DMS79 (cell line): Measurements from ENCODE around the gene UMOD.
"Not testable (repeated sequence)": the region's sequence is repeated elsewhere in the genome, so short reads cannot be mapped to it uniquely, and the experiment has no call there.

Experiments used
- DNase-seq: peaks from one replicate; lab custom pipeline; 2025; lab: John Stamatoyannopoulos, UW

Gene UMOD

GRCh38 chr16:20320592-20320991 lies 31.9 kb downstream of the UMOD start:
- DNase-seq: no peak

GRCh38 chr16:20320178-20320577 lies 32.3 kb downstream of the UMOD start:
- DNase-seq: no peak

GRCh38 chr16:20319406-20319805 lies 33.1 kb downstream of the UMOD start:
- DNase-seq: no peak

- DNase-seq: no peak
Observed at GRCh38 chr16:20318437-20318836, 34.1 kb downstream of the UMOD start.

- no peak for DNase-seq
Observed at GRCh38 chr16:20318006-20318405, 34.5 kb downstream of the UMOD start.

- no peak for DNase-seq
Observed at GRCh38 chr16:20317117-20317516, 35.4 kb downstream of the UMOD start.

GRCh38 chr16:20316715-20317114 lies 35.8 kb downstream of the UMOD start:
- no peak for DNase-seq

- no peak for DNase-seq
Observed at GRCh38 chr16:20315764-20316163, 36.8 kb downstream of the UMOD start.

GRCh38 chr16:20314575-20314974 lies 37.9 kb downstream of the UMOD start:
- no peak for DNase-seq

GRCh38 chr16:20313741-20314140 lies 38.8 kb downstream of the UMOD start:
- no peak for DNase-seq

GRCh38 chr16:20312536-20313095 lies 39.9 kb downstream of the UMOD start:
- DNase-seq: not testable (repeated sequence)

- no peak for DNase-seq
Observed at GRCh38 chr16:20311548-20311947, 41.0 kb downstream of the UMOD start.

- DNase-seq: no peak
Observed at GRCh38 chr16:20310421-20311395, 41.8 kb downstream of the UMOD start.

GRCh38 chr16:20309786-20310185 lies 42.7 kb downstream of the UMOD start:
- no peak for DNase-seq

GRCh38 chr16:20308801-20309590 lies 43.5 kb downstream of the UMOD start:
- no peak for DNase-seq

- DNase-seq: no peak
Observed at GRCh38 chr16:20308266-20308665, 44.2 kb downstream of the UMOD start.

GRCh38 chr16:20307791-20308190 lies 44.7 kb downstream of the UMOD start:
- no peak for DNase-seq

- no peak for DNase-seq
Observed at GRCh38 chr16:20307240-20307671, 45.3 kb downstream of the UMOD start.

- no peak for DNase-seq
Observed at GRCh38 chr16:20306401-20306800, 46.1 kb downstream of the UMOD start.

- DNase-seq: no peak
Observed at GRCh38 chr16:20303012-20303411, 49.5 kb downstream of the UMOD start.

- no peak for DNase-seq
Observed at GRCh38 chr16:20302389-20302788, 50.1 kb downstream of the UMOD start.

GRCh38 chr16:20301840-20302239 lies 50.7 kb downstream of the UMOD start:
- DNase-seq: no peak
